ENCODE data around the gene CFAP251.

DNA sequence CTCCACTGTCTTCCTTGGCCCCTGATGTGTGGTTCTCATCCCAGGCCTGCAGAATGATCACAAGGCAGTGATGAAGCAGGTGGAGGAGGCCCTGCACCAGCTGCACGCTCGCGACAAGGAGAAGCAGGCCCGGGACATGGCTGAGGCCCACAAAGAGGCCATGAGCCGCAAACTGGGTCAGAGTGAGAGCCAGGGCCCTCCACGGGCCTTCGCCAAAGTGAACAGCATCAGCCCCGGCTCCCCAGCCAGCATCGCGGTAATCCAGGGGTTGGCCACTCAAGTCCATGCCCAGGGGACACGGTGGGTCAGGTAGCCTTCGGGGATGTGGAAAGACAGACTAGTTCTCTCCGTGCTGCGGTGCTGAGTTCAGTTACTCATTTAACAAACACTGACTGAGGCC, 18.8 kb upstream of the CFAP251 start:
- TF ChIP-seq POLR2A (IDR thresholded peaks at IDR 0.05; ENCODE audit: low read depth, low read length) (no peak), JUN (IDR thresholded peaks at IDR 0.05; ENCODE audit: borderline replicate concordance, insufficient read depth, insufficient read length, low read depth) (no peak), POLR2AphosphoS5 (IDR thresholded peaks at IDR 0.05; ENCODE audit: insufficient read depth, low read depth, low read length) (no peak), EZH2 (IDR thresholded peaks at IDR 0.05; ENCODE audit: borderline replicate concordance, low read depth, low read length, severe bottlenecking) (no peak), FOS (IDR thresholded peaks at IDR 0.05; ENCODE audit: borderline replicate concordance, insufficient read depth, low read length) (no peak), MYC (IDR thresholded peaks at IDR 0.05; ENCODE audit: low read depth, low read length) (no peak)
- TF ChIP-seq, protein P1, sequence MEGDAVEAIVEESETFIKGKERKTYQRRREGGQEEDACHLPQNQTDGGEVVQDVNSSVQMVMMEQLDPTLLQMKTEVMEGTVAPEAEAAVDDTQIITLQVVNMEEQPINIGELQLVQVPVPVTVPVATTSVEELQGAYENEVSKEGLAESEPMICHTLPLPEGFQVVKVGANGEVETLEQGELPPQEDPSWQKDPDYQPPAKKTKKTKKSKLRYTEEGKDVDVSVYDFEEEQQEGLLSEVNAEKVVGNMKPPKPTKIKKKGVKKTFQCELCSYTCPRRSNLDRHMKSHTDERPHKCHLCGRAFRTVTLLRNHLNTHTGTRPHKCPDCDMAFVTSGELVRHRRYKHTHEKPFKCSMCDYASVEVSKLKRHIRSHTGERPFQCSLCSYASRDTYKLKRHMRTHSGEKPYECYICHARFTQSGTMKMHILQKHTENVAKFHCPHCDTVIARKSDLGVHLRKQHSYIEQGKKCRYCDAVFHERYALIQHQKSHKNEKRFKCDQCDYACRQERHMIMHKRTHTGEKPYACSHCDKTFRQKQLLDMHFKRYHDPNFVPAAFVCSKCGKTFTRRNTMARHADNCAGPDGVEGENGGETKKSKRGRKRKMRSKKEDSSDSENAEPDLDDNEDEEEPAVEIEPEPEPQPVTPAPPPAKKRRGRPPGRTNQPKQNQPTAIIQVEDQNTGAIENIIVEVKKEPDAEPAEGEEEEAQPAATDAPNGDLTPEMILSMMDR (IDR thresholded peaks at IDR 0.05; ENCODE audit: extremely low read depth in 1 of 2, insufficient read depth in 1 of 2, low read depth in 1 of 2, low read length in 2 of 2), result no peak
- TF ChIP-seq, protein P2, sequence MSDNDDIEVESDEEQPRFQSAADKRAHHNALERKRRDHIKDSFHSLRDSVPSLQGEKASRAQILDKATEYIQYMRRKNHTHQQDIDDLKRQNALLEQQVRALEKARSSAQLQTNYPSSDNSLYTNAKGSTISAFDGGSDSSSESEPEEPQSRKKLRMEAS (IDR thresholded peaks at IDR 0.05; ENCODE audit: insufficient read depth, insufficient read length), result no peak
